ENCODE measurements around the gene VPS26C.
A peak's percentile ranks its signal among the peaks of the same experiment; 100 is the strongest.

The VPS26C gene

DNA sequence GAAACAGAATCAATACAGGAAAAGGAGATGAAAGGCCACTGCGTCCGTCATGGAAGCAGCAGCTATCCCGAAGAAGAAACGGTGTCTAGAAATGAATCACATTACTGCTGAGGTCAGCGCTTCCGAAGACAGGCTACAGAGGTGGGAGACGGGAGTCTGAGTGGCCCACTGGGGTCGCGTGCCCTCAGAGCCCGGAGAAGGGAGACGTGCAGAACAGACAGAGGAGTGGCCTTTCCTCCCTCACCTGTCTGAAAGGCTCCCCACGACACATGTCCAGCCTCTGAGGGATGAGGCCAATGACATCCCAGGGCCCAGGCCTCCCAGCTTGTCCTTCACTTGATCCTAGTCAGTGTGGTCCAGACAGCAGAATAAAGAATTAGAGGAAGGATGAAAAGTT lies 35.9 kb downstream of the VPS26C start:
- Histone ChIP-seq H3K9ac (ENCODE audit: low read depth, low read length) (no peak overlapping the region), H3K4me2 (ENCODE audit: insufficient read depth, low read length) (no peak overlapping the region), H3K27ac (ENCODE audit: low read length) (no peak overlapping the region), H3K27me3 (ENCODE audit: insufficient read depth, low read length, poor library complexity) (no peaks in the 10 kb centered on the region), H3K4me3 (ENCODE audit: low read depth in 1 of 2, low read length in 2 of 2) (no peak overlapping the region), H2AFZ (ENCODE audit: low read depth, low read length) (no peak overlapping the region), H3K9me3 (ENCODE audit: insufficient read depth, low read length, severe bottlenecking) (no peaks in the 10 kb centered on the region), H4K20me1 (ENCODE audit: insufficient read depth, low read length) (peaks cover 48% of the 10 kb centered on the region), H3K36me3 (ENCODE audit: insufficient read depth, low read length) (peaks cover 83% of the 10 kb centered on the region), H3K4me1 (ENCODE audit: insufficient read depth, low read length) (peaks cover 10% of the 10 kb centered on the region), H3K79me2 (ENCODE audit: insufficient read depth, low read length) (peaks cover 78% of the 10 kb centered on the region)
- no peak for ATAC-seq (ENCODE audit: insufficient read depth, low read depth)
- no peak for TF ChIP-seq EZH2 (IDR thresholded peaks at IDR 0.05; ENCODE audit: borderline replicate concordance, low read depth, low read length, severe bottlenecking)
- DNase-seq = no peak

- Histone ChIP-seq H2AFZ (ENCODE audit: low read depth, low read length) (no peak overlapping the region), H3K36me3 (ENCODE audit: insufficient read depth, low read length) (peaks cover 83% of the 10 kb centered on the region), H3K27ac (ENCODE audit: low read length) (no peak overlapping the region), H3K9ac (ENCODE audit: low read depth, low read length) (no peak overlapping the region), H3K4me1 (ENCODE audit: insufficient read depth, low read length) (peaks cover 15% of the 10 kb centered on the region), H3K79me2 (ENCODE audit: insufficient read depth, low read length) (peaks cover 78% of the 10 kb centered on the region), H3K9me3 (ENCODE audit: insufficient read depth, low read length, severe bottlenecking) (no peaks in the 10 kb centered on the region), H3K27me3 (ENCODE audit: insufficient read depth, low read length, poor library complexity) (no peaks in the 10 kb centered on the region), H4K20me1 (ENCODE audit: insufficient read depth, low read length) (peaks cover 53% of the 10 kb centered on the region), H3K4me3 (ENCODE audit: low read depth in 1 of 2, low read length in 2 of 2) (no peak overlapping the region), H3K4me2 (ENCODE audit: insufficient read depth, low read length) (no peak overlapping the region)
- TF ChIP-seq, protein P1, sequence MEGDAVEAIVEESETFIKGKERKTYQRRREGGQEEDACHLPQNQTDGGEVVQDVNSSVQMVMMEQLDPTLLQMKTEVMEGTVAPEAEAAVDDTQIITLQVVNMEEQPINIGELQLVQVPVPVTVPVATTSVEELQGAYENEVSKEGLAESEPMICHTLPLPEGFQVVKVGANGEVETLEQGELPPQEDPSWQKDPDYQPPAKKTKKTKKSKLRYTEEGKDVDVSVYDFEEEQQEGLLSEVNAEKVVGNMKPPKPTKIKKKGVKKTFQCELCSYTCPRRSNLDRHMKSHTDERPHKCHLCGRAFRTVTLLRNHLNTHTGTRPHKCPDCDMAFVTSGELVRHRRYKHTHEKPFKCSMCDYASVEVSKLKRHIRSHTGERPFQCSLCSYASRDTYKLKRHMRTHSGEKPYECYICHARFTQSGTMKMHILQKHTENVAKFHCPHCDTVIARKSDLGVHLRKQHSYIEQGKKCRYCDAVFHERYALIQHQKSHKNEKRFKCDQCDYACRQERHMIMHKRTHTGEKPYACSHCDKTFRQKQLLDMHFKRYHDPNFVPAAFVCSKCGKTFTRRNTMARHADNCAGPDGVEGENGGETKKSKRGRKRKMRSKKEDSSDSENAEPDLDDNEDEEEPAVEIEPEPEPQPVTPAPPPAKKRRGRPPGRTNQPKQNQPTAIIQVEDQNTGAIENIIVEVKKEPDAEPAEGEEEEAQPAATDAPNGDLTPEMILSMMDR (IDR thresholded peaks at IDR 0.05; ENCODE audit: borderline replicate concordance, extremely low read depth, low read length, poor library complexity, severe bottlenecking) = no peak
- TF ChIP-seq EZH2 (IDR thresholded peaks at IDR 0.05; ENCODE audit: borderline replicate concordance, low read depth, low read length, severe bottlenecking) = no peak
- DNase-seq (no peak), ATAC-seq (ENCODE audit: insufficient read depth, low read depth) (no peak)
Measured at GRCh38 chr21:37230632-37231248, 36.4 kb downstream of the VPS26C start.

DNA sequence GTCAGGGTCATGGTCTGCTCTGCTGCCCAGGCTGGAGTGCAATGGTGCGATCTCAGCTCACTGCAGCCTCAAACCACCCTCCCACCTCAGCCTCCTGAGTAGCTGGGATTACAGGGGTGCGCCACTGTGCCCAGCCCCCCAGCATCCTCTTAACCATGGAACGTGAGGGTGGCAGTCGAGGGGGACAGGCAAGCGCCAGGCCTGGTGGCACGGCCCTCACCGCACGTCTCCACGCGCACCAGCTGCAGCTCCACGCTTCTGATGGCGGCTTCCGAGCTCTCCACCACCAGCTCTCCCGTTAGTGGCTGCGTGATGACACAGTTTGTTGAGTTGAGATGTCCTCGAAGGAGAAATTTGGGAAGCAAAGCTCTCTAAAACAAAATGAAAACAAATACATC lies 39.1 kb downstream of the VPS26C start:
- TF ChIP-seq, protein P1 (IDR thresholded peaks at IDR 0.05; ENCODE audit: borderline replicate concordance, extremely low read depth, low read length, poor library complexity, severe bottlenecking) = no peak
- TF ChIP-seq EZH2 (IDR thresholded peaks at IDR 0.05; ENCODE audit: borderline replicate concordance, low read depth, low read length, severe bottlenecking) = no peak
- ATAC-seq (ENCODE audit: insufficient read depth, low read depth) (no peak), DNase-seq (no peak)
- Histone ChIP-seq H3K27ac (ENCODE audit: low read length) (no peak overlapping the region; the same call in 1 of the 2 replicates), H2AFZ (ENCODE audit: low read depth, low read length) (no peak overlapping the region), H3K4me2 (ENCODE audit: insufficient read depth, low read length) (no peak overlapping the region), H3K36me3 (ENCODE audit: insufficient read depth, low read length) (peaks cover 91% of the 10 kb centered on the region), H3K9ac (ENCODE audit: low read depth, low read length) (no peak overlapping the region), H3K79me2 (ENCODE audit: insufficient read depth, low read length) (peaks cover 90% of the 10 kb centered on the region), H3K27me3 (ENCODE audit: insufficient read depth, low read length, poor library complexity) (no peaks in the 10 kb centered on the region), H3K9me3 (ENCODE audit: insufficient read depth, low read length, severe bottlenecking) (no peaks in the 10 kb centered on the region), H3K4me1 (ENCODE audit: insufficient read depth, low read length) (peaks cover 42% of the 10 kb centered on the region), H4K20me1 (ENCODE audit: insufficient read depth, low read length) (peaks cover 51% of the 10 kb centered on the region), H3K4me3 (ENCODE audit: low read depth in 1 of 2, low read length in 2 of 2) (no peak overlapping the region)

- peaks cover 90% of the 10 kb centered on the region for H3K79me2 ChIP-seq (ENCODE audit: insufficient read depth, low read length)
- TF ChIP-seq, protein P1 (IDR thresholded peaks at IDR 0.05; ENCODE audit: borderline replicate concordance, extremely low read depth, low read length, poor library complexity, severe bottlenecking) = no peak
- TF ChIP-seq EZH2 (IDR thresholded peaks at IDR 0.05; ENCODE audit: borderline replicate concordance, low read depth, low read length, severe bottlenecking) = no peak
Measured at GRCh38 chr21:37227071-37228002, 39.8 kb downstream of the VPS26C start.

More at GRCh38 chr21:37227071-37228002, 39.8 kb downstream of the VPS26C start:
- Histone ChIP-seq H2AFZ (ENCODE audit: low read depth, low read length) (no peak overlapping the region), H3K9me3 (ENCODE audit: insufficient read depth, low read length, severe bottlenecking) (no peaks in the 10 kb centered on the region), H4K20me1 (ENCODE audit: insufficient read depth, low read length) (peaks cover 44% of the 10 kb centered on the region), H3K27ac (ENCODE audit: low read length) (peak overlapping the region; percentile 87; the same call in 1 of the 2 replicates), H3K4me3 (ENCODE audit: low read depth in 1 of 2, low read length in 2 of 2) (no peak overlapping the region), H3K4me2 (ENCODE audit: insufficient read depth, low read length) (no peak overlapping the region), H3K36me3 (ENCODE audit: insufficient read depth, low read length) (peaks cover 86% of the 10 kb centered on the region), H3K27me3 (ENCODE audit: insufficient read depth, low read length, poor library complexity) (no peaks in the 10 kb centered on the region), H3K9ac (ENCODE audit: low read depth, low read length) (no peak overlapping the region), H3K4me1 (ENCODE audit: insufficient read depth, low read length) (peaks cover 46% of the 10 kb centered on the region)
- DNase-seq (no peak), ATAC-seq (ENCODE audit: insufficient read depth, low read depth) (no peak)
